Dermis blood vessel endothelial cell (primary cell): ENCODE measurements around the gene ABHD6. TPM values are rescaled to one million over a fixed set of nuclear protein-coding genes. Genes with fewer than 3 reads are reported as not detected.

Source experiments
- total RNA-seq: library from RNA; depleted of rRNA; stranded (reverse); fragments of >200 nt; gene quantifications from 2 replicates; pipeline ENCODE4 v1.2.3, GENCODE V29; 2014

Gene ABHD6
- total RNA-seq, 1 donor from 2014 or later = 43.1 TPM

Other genes starting within 250 kb of the ABHD6 start
- 676 and 796 TPM in 2 replicates for gene FLNB, start 229.4 kb upstream of the ABHD6 start, total RNA-seq
- 1.7 and 10.6 TPM in 2 replicates for gene DNASE1L3, start 26.8 kb upstream of the ABHD6 start, total RNA-seq
- gene RPP14, start 68.5 kb downstream of the ABHD6 start, total RNA-seq = 20.3 and 22.0 TPM in 2 replicates
- 10.2 and 16.0 TPM in 2 replicates for gene HTD2, start 68.7 kb downstream of the ABHD6 start, total RNA-seq
- 22.7 and 30.6 TPM in 2 replicates for gene PXK, start 95.1 kb downstream of the ABHD6 start, total RNA-seq
- gene PDHB, start 196.0 kb downstream of the ABHD6 start, total RNA-seq = 130 and 135 TPM in 2 replicates